Ishikawa (cell line): Measurements from ENCODE around the gene TMEM164.

ENCODE experiments used
- CEBPB ChIP-seq: IDR thresholded peaks from 2 replicates; pipeline ENCODE4 v1.6.1; 2012
- CREB1 ChIP-seq: IDR thresholded peaks from 2 replicates; pipeline ENCODE4 v1.6.1; 2012; ENCODE audit warnings: low read depth
- EGR1 ChIP-seq: IDR thresholded peaks from 2 replicates; pipeline ENCODE4 v1.6.1; 2012
- EP300 ChIP-seq: IDR thresholded peaks from 2 replicates; pipeline ENCODE4 v1.6.1; 2012; ENCODE audit warnings: borderline replicate concordance
- FOXM1 ChIP-seq: IDR thresholded peaks from 2 replicates; pipeline ENCODE4 v1.6.1; 2012; ENCODE audit warnings: low read depth, borderline replicate concordance
- NFIC ChIP-seq: IDR thresholded peaks from 2 replicates; pipeline ENCODE4 v1.6.1; 2012
- RAD21 ChIP-seq: IDR thresholded peaks from 2 replicates; pipeline ENCODE4 v1.6.1; 2012; ENCODE audit warnings: low read depth
- TAF1 ChIP-seq: IDR thresholded peaks from 2 replicates; pipeline ENCODE4 v1.6.1; 2012; ENCODE audit warnings: low read depth, mild to moderate bottlenecking
- TCF12 ChIP-seq: IDR thresholded peaks from 2 replicates; pipeline ENCODE4 v1.6.1; 2012; ENCODE audit warnings: low read depth
- TEAD4 ChIP-seq: IDR thresholded peaks from 2 replicates; pipeline ENCODE4 v1.6.1; 2012
- YY1 ChIP-seq: IDR thresholded peaks from 2 replicates; pipeline ENCODE4 v1.6.1; 2012; ENCODE audit warnings: low read depth
- ZBTB7A ChIP-seq: IDR thresholded peaks from 2 replicates; pipeline ENCODE4 v1.6.1; 2012; ENCODE audit warnings: low read depth
- TF ChIP-seq, protein P1 (sequence below): IDR thresholded peaks from 2 replicates; pipeline ENCODE4 v1.6.1; 2012
- TF ChIP-seq, protein P2 (sequence below): IDR thresholded peaks from 2 replicates; pipeline ENCODE4 v1.6.1; 2012
- TF ChIP-seq, protein P3 (sequence below): IDR thresholded peaks from 2 replicates; pipeline ENCODE4 v1.6.1; 2012; ENCODE audit warnings: low read depth, mild to moderate bottlenecking

TMEM164 gene

DNA sequence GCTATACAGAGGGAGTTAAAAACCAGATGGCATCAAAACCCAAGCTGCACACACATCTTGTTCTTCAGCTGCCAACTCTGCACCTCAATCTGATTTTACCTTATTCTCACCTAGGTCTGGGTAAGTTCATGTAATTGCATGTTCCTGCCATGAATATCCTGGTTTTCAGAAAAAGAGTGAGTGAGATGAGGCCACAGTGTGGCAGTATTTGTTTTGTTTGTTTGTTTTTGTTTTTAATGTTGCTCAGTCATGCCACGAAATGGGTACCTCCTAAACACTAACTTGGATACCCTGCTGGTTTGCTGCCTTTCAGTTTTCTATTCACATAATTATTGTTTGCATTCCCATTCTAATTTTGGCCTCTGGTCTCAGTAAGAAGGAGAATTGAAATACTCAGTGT, 22.5 kb downstream of the TMEM164 start:
- TF ChIP-seq YY1 (no peak), CREB1 (no peak), TAF1 (no peak), TEAD4 (no peak), CEBPB (no peak), EGR1 (no peak), FOXM1 (no peak), EP300 (no peak)
- TF ChIP-seq, protein P1, sequence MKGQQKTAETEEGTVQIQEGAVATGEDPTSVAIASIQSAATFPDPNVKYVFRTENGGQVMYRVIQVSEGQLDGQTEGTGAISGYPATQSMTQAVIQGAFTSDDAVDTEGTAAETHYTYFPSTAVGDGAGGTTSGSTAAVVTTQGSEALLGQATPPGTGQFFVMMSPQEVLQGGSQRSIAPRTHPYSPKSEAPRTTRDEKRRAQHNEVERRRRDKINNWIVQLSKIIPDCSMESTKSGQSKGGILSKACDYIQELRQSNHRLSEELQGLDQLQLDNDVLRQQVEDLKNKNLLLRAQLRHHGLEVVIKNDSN, result no peak

DNA sequence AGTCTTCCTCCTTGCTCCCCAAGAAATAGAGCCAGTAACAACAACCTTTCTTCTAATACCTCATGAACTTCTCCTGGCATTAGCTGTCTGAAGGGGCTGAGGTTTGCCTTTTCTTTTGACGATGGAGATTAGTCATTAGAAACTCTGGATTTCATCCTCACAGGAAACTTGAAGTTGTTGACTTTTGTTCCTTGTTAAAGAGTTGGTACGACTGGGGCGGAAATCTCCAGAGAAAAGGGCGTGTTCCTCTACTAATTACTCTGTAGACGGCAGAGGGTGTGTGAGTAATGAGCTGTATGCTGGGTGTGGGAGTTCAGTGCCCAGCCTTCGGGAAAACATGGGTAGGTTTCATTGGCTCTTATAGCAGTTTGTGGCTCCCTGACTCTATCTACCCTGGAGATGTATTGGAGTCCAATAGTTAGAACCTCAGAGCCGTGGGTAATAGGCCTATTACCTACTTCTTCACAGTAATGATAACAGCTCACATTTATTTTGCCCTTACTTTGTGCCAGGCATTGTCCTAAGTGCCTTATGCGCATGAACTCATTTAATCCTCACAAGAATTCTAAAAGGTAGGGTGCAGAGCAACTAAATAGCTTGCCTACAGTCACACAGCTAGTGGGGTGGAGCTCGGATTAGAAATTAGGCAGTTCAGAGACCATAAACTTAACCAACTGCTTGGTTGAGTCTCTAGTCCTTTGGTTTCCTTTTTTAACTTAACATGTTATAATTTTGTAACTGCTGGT, 23.4 kb downstream of the TMEM164 start:
- no peak for TF ChIP-seq TEAD4
- no peak for TF ChIP-seq CEBPB
- no peak for TF ChIP-seq EP300
- no peak for TF ChIP-seq YY1
- TF ChIP-seq, protein P2, sequence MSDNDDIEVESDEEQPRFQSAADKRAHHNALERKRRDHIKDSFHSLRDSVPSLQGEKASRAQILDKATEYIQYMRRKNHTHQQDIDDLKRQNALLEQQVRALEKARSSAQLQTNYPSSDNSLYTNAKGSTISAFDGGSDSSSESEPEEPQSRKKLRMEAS, result no peak
- no peak for TF ChIP-seq FOXM1
- no peak for TF ChIP-seq RAD21
- no peak for TF ChIP-seq ZBTB7A
- TF ChIP-seq TAF1, result no peak
- no peak for TF ChIP-seq TCF12
- no peak for TF ChIP-seq NFIC
- no peak for TF ChIP-seq EGR1
- TF ChIP-seq, protein P1, result no peak
- TF ChIP-seq, protein P3, sequence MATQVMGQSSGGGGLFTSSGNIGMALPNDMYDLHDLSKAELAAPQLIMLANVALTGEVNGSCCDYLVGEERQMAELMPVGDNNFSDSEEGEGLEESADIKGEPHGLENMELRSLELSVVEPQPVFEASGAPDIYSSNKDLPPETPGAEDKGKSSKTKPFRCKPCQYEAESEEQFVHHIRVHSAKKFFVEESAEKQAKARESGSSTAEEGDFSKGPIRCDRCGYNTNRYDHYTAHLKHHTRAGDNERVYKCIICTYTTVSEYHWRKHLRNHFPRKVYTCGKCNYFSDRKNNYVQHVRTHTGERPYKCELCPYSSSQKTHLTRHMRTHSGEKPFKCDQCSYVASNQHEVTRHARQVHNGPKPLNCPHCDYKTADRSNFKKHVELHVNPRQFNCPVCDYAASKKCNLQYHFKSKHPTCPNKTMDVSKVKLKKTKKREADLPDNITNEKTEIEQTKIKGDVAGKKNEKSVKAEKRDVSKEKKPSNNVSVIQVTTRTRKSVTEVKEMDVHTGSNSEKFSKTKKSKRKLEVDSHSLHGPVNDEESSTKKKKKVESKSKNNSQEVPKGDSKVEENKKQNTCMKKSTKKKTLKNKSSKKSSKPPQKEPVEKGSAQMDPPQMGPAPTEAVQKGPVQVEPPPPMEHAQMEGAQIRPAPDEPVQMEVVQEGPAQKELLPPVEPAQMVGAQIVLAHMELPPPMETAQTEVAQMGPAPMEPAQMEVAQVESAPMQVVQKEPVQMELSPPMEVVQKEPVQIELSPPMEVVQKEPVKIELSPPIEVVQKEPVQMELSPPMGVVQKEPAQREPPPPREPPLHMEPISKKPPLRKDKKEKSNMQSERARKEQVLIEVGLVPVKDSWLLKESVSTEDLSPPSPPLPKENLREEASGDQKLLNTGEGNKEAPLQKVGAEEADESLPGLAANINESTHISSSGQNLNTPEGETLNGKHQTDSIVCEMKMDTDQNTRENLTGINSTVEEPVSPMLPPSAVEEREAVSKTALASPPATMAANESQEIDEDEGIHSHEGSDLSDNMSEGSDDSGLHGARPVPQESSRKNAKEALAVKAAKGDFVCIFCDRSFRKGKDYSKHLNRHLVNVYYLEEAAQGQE, result no peak
- TF ChIP-seq CREB1, result no peak

DNA sequence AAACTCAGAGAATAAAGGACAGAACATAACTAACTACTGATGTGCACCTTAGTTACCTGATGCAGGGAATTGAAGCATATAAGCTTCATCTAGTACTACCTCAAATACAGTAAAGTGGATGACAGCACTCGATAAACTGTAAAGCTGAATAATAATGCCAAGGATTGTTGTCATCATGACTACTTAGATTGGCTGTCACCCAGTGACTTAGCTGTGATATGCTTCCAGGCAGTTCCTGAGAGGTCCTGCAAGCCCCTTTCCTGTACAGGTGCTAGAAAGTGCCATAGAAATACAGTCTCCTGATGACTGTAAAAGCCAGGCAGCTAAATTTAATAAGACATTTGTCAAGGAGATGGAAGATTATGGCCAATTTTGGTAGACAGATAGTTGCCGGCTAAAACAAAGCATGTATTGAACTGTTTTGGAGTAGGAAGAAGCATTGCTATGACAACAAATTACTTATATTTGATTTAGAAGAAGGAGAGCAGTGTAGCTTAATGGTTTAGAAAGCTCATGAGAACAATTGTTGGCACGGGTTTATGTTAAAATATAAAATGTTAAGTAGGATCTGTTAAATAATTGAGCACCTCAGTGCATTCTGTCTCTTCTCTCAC, 29.7 kb downstream of the TMEM164 start:
- TF ChIP-seq EP300, result no peak

DNA sequence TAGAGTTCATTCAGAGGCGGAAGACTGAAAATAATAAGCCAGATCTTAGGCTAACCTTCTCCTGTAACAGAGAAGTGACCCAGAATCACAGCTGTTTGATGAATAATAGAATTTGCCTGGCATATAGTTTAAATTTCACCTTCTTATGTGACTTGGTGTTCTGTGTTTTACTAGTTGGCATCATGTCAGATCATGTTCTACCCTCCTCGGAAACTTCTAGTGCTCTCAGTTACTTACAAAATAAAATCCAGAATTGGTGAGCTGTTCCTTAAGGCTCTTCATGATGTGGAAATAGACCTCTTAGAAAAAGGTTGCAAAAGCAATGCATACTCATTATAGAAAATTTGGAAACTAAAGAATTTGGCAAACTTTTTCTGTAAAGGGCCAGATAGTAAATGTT, 31.1 kb downstream of the TMEM164 start:
- no peak for TF ChIP-seq FOXM1
- TF ChIP-seq, protein P2, result no peak

DNA sequence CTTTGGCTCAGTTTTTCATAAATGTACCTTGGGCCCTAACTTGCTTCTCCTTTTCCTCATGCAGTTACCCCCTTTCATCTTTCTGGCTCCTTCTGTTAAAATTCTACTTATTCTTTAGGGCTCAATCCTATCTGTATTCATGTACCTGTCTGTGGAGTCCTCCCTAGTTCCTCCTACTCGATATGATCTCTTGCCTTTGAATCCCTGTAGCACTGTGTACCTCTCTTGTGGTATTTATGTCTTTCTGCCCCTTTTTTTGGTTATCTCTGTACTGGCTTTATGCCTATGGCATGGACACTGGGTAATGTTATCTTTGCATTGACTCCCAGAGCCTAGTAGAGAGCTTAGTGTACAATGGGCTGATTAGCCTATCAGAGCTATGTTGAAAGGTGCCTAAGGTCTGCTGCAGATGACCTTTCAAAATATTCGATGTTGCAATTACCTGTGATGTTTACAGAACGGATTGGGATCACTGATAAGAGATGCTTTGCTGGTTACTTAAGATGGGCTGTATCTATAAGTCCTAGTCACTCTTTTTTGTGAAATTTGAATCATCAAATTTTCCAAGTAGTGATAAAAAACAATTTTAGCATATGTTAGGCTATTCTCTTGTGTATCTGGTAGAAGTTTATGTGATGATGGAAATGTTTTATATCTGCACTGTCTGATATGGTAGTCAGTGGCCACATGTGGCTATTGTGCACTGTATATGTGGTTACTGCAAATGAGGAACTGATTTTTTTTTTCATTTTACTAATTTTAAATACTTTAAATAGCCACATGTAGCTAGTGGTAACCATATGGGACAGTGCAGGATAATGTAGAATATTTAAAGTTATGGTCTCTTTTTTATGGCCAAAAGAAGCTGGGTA, 33.5 kb downstream of the TMEM164 start:
- TF ChIP-seq, protein P3, result no peak
- no peak for TF ChIP-seq NFIC
- TF ChIP-seq TAF1, result no peak
- TF ChIP-seq TCF12, result no peak
- TF ChIP-seq, protein P1, result no peak
- no peak for TF ChIP-seq CREB1
- no peak for TF ChIP-seq RAD21
- TF ChIP-seq EGR1, result no peak
- no peak for TF ChIP-seq YY1
- TF ChIP-seq ZBTB7A, result no peak
- no peak for TF ChIP-seq FOXM1
- TF ChIP-seq TEAD4, result no peak
- no peak for TF ChIP-seq EP300
- no peak for TF ChIP-seq CEBPB
- TF ChIP-seq, protein P2, result no peak
